Activated T-cell treated with anti-CD3 and anti-CD28 coated beads, Interleukin-2, amount 50 U/mL, for 24 hours (primary cell): ENCODE results near the gene STK11IP.

ENCODE experiments used
- DNase-seq: peaks from one replicate; pipeline ENCODE4 v3.0.0-alpha.2; 2020
- H3K27ac Mint-ChIP-seq: 2 replicates; pipeline ENCODE4 v1.8.0; 2020; ENCODE audit warnings: mild to moderate bottlenecking, mixed read lengths
- H3K27me3 Mint-ChIP-seq: 2 replicates; pipeline ENCODE4 v1.8.0; 2020; ENCODE audit warnings: mixed read lengths
- H3K36me3 Mint-ChIP-seq: 2 replicates; pipeline ENCODE4 v1.8.0; 2020; ENCODE audit warnings: low read depth, mixed read lengths
- H3K4me1 Mint-ChIP-seq: 2 replicates; pipeline ENCODE4 v1.8.0; 2020; ENCODE audit warnings: low read depth, mixed read lengths
- H3K4me3 Mint-ChIP-seq: 2 replicates; pipeline ENCODE4 v1.8.0; 2020; ENCODE audit warnings: mild to moderate bottlenecking, moderate library complexity, mixed read lengths
- H3K9me3 Mint-ChIP-seq: 2 replicates; pipeline ENCODE4 v1.8.0; 2020; ENCODE audit warnings: mixed read lengths

Gene STK11IP

DNA sequence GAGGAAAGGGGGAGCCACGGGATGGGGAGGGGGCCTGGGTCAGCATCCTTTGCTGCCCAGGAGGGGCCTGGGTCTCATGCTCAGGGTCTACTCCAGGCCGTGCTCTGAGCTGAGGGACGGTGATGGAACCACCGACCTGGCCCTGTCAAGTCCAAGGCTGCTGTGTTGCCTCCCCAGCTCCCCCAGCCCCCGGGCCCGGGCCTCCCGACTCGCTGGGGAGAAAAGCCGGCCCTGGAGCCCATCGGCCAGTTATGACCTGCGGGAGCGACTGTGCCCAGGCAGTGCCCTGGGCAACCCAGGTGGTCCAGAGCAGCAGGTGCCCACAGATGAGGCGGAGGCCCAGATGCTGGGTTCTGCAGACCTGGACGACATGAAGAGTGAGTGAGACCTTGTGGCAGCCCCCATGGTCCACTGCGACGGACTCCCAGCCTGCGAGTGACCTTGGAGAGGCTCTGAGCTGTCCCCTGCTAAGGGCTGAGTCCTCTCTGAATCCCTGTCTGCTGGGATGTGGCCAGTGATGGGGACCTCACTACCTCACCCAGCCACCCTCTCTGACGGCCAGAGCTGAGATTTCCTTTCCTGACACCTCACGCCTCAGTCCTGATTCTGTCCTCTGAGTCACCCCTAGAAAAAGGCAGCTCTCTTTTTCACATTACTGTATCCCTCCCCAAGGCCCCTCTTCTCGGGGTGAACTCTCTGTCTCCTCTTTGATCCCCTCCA, 32.5 kb downstream of the STK11IP start:
- Mint-ChIP-seq H3K27me3 (peaks cover 42% of the 10 kb centered on the region), H3K27ac (no peak overlapping the region), H3K4me1 (peaks cover 9% of the 10 kb centered on the region), H3K36me3 (no peaks in the 10 kb centered on the region), H3K4me3 (no peak overlapping the region), H3K9me3 (no peaks in the 10 kb centered on the region)
- peak; percentile 28 for DNase-seq

DNA sequence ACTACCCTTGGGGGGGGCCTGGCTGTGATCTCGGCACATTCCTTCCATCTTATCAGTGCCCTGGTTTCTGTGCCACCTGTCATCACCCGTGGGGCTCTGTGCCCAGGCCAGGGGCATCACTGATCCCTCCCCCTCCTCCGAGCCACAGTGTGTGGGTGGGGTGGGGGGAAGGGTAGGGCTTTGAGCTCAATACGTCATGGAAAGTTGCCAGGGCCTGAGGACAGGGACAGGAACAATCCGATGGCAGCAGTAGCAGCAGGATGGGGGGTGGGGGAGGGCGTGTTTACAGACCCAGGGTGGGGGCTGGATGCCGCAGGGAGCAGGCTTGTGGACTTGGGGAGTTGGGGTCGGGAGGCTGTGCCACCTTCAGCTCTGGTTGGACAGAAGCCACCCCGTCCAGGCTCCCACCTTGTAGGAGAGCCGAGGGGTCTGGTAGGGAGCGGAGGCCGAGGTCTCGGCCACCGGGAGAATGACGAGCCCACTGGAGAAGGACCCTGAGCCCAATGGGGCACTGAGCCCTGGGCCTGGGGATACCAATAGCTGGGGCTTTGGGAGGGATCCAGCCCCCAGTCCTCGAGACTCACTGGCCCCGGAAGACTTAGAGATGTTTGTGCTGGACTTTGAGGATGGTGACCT, 33.2 kb downstream of the STK11IP start:
- peak; percentile 25 for DNase-seq
- no peaks in the 10 kb centered on the region for H3K9me3 Mint-ChIP-seq
- no peaks in the 10 kb centered on the region for H3K36me3 Mint-ChIP-seq
- peaks cover 45% of the 10 kb centered on the region for H3K27me3 Mint-ChIP-seq
- no peak overlapping the region for H3K4me3 Mint-ChIP-seq
- H3K4me1 Mint-ChIP-seq = peaks cover 9% of the 10 kb centered on the region
- no peak overlapping the region for H3K27ac Mint-ChIP-seq

DNA sequence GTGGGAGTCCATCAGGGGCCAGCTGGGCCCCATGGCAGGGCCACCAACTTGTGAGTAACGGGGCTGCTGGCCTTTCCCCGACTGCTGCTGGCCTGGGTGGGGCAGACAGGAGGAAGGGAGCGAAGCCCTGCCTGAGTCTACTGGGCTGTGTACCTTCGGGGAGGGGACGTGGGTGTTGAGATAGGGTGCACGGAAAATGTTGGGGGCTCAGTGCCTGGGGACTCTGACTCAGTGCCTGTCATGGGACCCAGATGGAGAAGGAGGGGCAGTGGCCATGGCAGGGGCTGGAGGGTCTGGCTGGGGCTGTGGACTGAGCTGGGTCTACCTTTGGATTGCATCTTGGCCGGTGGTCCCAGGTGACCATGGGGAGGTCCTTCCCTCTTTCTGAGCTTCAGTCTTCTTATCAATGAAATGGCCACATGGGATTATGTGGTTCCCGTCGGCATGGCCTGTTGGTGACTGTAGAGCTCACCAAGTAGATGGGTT, 33.8 kb downstream of the STK11IP start:
- peak; percentile 25 for DNase-seq
- Mint-ChIP-seq H3K27ac (no peak overlapping the region), H3K9me3 (no peaks in the 10 kb centered on the region), H3K27me3 (peaks cover 39% of the 10 kb centered on the region), H3K4me1 (peaks cover 9% of the 10 kb centered on the region), H3K4me3 (no peak overlapping the region), H3K36me3 (no peaks in the 10 kb centered on the region)

DNA sequence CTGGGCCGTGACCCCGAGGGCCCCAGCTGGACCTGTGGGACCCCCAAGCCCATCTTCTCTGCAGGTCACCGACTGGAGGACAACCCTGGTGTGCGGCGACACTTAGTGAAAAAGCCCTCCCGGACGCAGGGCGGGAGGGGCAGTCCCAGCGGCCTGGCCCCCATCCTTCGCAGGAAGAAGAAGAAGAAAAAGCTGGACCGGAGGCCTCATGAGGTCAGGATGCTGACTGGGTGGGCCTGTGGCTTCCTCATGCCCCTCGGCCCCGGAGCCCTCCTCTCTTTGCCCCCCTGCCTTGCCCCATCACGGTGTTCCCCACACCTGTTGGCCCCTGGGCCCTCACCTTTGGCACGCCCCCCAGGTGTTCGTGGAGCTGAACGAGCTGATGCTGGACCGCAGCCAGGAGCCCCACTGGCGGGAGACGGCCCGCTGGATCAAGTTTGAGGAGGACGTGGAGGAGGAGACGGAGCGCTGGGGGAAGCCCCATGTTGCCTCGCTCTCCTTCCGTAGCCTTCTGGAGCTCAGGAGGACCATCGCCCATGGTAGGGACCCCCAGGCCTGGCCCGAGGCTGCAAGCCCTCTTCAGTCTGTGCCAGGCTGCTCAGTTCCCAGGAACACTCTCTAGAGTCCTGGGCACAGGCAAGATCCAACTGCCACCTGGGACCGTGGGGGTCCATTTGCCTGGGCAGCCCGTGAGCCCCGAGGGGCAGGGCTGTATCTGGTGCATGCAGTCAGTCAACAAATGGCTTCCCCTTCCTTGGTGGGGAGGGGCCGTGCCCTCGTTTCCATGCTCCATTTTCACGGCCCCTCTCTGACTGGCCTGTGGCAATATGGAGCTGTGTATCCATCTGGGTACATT, 34.5 kb downstream of the STK11IP start:
- DNase-seq = peak; percentile 28
- Mint-ChIP-seq H3K4me1 (peaks cover 5% of the 10 kb centered on the region), H3K36me3 (no peaks in the 10 kb centered on the region), H3K4me3 (no peak overlapping the region), H3K9me3 (no peaks in the 10 kb centered on the region), H3K27ac (no peak overlapping the region), H3K27me3 (peaks cover 35% of the 10 kb centered on the region)

DNA sequence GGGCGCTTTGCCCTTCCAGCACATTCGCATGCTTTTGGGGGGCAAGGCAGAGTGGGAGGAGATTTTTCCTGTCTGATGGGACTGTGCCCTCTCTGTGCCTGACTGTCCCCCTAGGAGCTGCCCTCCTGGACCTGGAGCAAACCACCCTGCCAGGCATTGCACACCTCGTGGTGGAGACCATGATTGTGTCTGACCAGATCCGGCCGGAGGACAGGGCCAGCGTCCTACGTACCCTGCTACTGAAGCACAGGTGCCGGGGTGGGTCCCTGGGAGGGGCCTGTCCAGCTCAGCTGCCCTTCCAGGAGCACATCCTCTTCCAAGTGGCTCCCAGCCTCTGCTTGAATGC, 35.1 kb downstream of the STK11IP start:
- Mint-ChIP-seq H3K27me3 (peaks cover 37% of the 10 kb centered on the region), H3K9me3 (no peaks in the 10 kb centered on the region), H3K27ac (no peak overlapping the region), H3K4me1 (peaks cover 5% of the 10 kb centered on the region), H3K36me3 (no peaks in the 10 kb centered on the region), H3K4me3 (no peak overlapping the region)
- DNase-seq = no peak

DNA sequence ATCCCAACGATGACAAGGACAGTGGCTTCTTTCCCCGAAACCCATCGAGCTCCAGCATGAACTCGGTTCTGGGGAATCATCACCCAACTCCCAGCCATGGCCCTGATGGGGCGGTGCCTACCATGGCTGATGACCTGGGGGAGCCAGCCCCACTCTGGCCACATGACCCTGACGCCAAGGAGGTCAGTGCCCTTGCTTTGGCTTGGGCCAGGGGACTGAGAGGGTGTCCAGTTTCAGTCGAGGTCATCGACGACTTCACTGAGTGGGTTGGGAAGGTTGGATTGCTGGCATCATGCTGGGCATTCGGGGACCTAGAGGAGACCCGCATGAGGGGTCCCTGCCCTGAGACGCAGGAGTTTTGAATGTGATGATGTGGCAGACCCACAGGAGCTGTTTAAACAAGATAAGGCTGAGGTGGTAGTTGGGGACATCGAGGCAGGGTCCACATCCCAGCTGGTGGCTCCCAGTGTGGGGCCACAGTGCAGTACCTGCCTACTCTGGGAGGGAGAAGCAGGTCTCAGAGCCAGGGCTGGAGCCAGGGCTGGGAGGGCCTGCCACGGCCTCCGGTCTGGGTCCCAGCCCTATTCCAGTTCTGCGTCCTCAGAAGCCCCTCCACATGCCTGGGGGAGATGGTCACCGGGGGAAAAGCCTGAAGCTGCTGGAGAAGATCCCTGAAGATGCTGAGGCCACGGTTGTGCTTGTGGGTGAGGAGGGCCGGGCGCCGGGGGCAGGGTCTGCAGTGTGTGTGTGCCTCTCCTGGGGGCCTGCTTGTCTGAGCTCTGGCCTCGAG, 35.8 kb downstream of the STK11IP start:
- no peaks in the 10 kb centered on the region for H3K9me3 Mint-ChIP-seq
- peaks cover 5% of the 10 kb centered on the region for H3K4me1 Mint-ChIP-seq
- H3K36me3 Mint-ChIP-seq = no peaks in the 10 kb centered on the region
- no peak for DNase-seq
- H3K27me3 Mint-ChIP-seq = peaks cover 32% of the 10 kb centered on the region
- H3K4me3 Mint-ChIP-seq = no peak overlapping the region
- no peak overlapping the region for H3K27ac Mint-ChIP-seq

DNA sequence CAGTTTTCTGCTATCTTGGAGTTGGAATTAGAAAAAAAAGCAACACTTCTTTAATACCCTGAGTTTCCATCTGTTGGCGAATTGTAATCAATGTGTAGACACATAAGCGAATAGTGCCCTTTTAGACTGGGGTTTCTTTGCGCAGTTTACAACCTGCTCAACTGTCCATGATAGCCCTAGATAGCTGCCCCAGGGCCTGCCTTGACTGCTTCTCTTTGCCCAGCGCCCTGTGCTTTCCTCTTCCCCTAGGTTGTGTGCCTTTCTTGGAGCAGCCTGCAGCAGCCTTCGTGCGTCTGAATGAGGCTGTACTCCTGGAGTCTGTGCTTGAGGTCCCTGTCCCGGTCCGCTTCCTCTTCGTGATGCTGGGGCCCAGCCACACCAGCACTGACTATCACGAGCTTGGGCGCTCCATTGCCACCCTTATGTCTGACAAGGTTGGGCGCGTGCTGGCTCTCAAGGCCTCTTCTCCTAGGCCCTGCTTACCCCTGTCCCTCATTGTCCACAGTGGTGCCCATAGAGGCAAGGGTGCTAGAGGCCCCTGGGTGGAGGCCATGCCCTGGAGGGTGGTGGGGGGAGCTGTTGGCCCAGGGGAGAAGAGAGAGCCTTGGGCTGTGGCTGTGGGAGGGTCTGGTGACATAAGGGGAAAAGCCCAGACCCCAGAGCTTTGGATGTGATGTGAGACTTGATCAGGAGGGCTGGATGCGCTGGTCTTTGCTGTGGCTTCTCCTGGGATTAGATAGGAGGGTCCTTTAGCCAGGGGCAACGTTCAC, 36.7 kb downstream of the STK11IP start:
- Mint-ChIP-seq H3K27ac (no peak overlapping the region), H3K4me3 (no peak overlapping the region), H3K36me3 (no peaks in the 10 kb centered on the region), H3K27me3 (peaks cover 30% of the 10 kb centered on the region), H3K9me3 (no peaks in the 10 kb centered on the region), H3K4me1 (peaks cover 5% of the 10 kb centered on the region)
- DNase-seq = no peak

DNA sequence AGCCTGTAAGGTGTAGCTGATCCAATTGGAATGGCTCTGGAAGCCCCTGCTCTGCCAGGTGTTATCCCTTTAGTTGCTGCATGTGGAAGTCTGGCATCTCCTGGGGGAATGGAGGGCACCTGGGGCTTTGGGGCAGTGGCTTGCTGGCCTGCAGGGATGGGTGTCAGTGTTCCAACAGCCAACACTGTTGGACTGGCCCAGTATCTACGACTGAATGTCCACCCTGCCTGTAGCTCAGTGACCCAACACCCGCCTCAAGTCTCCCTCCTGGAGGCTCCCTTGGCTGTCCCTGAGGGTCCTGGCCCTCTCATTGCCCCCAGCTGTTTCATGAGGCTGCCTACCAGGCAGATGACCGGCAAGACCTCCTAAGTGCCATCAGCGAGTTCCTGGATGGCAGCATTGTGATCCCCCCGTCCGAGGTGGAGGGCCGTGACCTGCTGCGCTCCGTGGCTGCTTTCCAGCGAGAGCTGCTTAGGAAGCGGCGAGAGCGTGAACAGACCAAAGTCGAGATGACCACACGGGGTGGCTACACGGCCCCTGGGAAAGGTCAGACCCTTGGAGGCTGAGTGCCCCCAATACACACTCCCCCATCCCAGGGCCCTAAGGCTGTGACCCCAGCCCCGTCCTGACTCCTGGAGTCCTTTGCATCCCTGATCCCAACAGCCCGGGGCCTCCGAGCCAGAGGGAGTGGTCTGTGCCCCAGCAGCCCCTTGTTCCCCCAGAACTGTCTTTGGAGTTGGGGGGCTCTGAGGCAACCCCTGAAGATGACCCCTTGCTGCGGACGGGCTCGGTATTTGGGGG, 37.5 kb downstream of the STK11IP start:
- no peak for DNase-seq
- peaks cover 30% of the 10 kb centered on the region for H3K27me3 Mint-ChIP-seq
- H3K4me3 Mint-ChIP-seq = no peak overlapping the region
- H3K36me3 Mint-ChIP-seq = no peaks in the 10 kb centered on the region
- no peaks in the 10 kb centered on the region for H3K9me3 Mint-ChIP-seq
- peaks cover 5% of the 10 kb centered on the region for H3K4me1 Mint-ChIP-seq
- H3K27ac Mint-ChIP-seq = no peak overlapping the region

DNA sequence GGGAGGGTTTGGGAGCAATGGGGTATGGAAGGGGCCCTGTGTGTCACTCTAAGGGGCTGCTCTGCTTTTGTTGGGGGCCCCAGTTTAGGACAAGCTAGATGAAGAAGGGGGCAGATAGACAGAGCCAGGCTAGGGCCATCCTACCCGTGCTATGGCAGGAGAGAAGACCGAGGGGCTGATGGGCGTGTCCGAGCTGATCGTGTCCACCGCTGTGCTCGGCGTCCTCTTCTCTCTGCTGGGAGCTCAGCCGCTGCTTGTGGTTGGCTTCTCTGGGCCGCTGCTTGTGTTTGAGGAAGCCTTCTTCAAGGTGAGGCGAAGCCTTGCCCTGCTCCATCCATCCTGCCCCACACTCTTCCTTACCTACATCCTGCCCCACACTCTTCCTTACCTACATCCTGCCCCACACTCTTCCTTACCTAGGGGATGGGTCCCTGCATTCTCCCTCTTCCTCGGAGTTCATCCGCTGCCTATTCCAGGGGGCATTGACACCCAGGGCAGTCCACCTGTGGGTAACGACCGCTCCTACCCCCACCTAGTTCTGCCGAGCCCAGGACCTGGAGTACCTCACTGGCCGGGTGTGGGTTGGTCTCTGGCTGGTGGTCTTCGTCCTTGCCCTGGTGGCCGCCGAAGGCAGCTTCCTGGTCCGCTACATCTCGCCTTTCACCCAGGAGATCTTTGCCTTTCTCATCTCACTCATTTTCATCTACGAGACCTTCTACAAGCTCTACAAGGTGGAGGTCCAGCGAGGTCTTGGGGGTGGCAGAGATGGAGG, 38.7 kb downstream of the STK11IP start:
- no peaks in the 10 kb centered on the region for H3K36me3 Mint-ChIP-seq
- no peaks in the 10 kb centered on the region for H3K9me3 Mint-ChIP-seq
- no peak for DNase-seq
- H3K4me1 Mint-ChIP-seq = peaks cover 1% of the 10 kb centered on the region
- H3K4me3 Mint-ChIP-seq = no peak overlapping the region
- H3K27ac Mint-ChIP-seq = no peak overlapping the region
- H3K27me3 Mint-ChIP-seq = peaks cover 29% of the 10 kb centered on the region

DNA sequence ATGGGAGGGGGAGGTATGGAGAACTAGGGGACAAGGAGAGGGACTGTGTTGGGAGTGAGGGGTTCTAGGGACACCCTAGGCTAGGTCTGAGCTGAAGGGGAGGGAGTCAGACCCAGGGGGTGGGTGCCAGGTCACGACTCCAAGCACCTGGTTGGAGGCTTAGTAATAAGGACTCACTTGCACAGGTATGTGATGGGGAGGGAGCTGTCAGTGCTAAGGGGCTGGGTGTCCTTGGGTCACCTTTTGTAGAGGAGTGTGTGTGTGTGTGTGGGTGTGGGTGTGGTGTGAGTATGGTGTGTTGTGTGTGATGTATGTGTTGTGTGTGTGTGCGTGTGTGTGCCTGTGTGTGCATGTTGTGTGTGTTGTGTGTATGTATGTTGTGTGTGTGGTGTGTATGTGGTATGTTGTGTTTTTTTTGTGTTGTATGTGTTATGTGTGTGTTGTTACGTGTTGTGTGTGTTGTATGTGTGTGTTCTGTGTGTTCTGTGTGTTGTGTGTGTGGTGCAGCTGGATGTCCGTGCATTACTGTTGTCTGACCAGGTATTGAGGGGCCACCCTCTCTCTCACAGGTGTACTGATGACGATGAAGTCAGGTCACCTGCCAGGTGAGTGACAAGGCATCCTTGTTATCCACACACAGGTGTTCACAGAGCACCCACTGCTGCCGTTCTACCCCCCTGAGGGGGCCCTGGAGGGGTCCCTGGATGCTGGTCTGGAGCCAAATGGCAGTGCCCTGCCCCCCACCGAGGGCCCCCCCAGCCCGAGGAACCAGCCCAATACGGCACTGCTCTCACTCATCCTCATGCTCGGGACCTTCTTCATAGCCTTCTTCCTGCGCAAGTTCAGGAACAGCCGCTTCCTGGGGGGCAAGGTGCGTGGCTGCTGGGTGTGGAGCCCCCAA, 39.5 kb downstream of the STK11IP start:
- DNase-seq = no peak
- Mint-ChIP-seq H3K36me3 (no peaks in the 10 kb centered on the region), H3K4me1 (no peaks in the 10 kb centered on the region), H3K4me3 (no peak overlapping the region), H3K9me3 (no peaks in the 10 kb centered on the region), H3K27me3 (peaks cover 24% of the 10 kb centered on the region), H3K27ac (no peak overlapping the region)

DNA sequence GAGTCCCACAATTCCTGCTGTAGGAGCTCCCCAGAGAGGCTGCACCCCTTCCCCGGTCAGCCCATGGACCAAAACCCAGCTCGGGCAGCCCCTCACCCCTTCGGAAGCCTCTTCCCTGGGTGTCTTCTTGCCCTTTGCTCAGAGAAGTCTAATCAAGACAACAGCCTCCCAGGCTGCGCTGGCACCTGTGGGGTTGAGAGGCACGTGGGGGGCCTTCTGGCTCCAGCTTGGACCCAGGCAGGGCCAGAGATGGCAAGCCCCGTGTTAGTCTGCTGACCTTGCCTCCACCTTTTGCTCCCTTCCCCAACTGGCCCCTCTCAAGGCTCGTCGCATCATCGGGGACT, 40.2 kb downstream of the STK11IP start:
- Mint-ChIP-seq H3K27me3 (peaks cover 30% of the 10 kb centered on the region), H3K4me1 (peaks cover 6% of the 10 kb centered on the region), H3K4me3 (no peak overlapping the region), H3K27ac (no peak overlapping the region), H3K9me3 (no peaks in the 10 kb centered on the region), H3K36me3 (no peaks in the 10 kb centered on the region)
- no peak for DNase-seq
